Left lung (tissue), 10 donors: Measurements from ENCODE around the gene TTC17. TPM values are rescaled to one million over a fixed set of nuclear protein-coding genes. Genes with fewer than 3 reads are reported as not detected.

Experiments
- ATAC-seq: fragments of 200-7000 bp; cut with Tn5 transposase; one replicate; pipeline ENCODE4 v1.9.1; 2020; ENCODE audit warnings: moderate library complexity
- DNase-seq, 4 donors: peaks; one replicate each; pipeline ENCODE4 v3.0.0-alpha.2; 2013 to 2020
- H3K27ac ChIP-seq, 2 donors: fragments of 200-600 bp; sonication (generic) in 1 of 2; one replicate each; pipeline versions ENCODE4 v1.5.0 to v1.8.0; 2020 to 2021
- H3K27me3 ChIP-seq, 2 donors: fragments of 200-600 bp; sonication (generic) in 1 of 2; one replicate each; pipeline versions ENCODE4 v1.5.0 to v1.8.0; 2020 to 2021
- H3K36me3 ChIP-seq, 2 donors: fragments of 200-600 bp; sonication (generic) in 1 of 2; one replicate each; pipeline versions ENCODE4 v1.5.0 to v1.8.0; 2020 to 2021
- H3K4me1 ChIP-seq, 2 donors: fragments of 200-600 bp; one replicate each; pipeline ENCODE4 v1.8.0; 2021
- H3K4me3 ChIP-seq, 2 donors: fragments of 200-600 bp; sonication (generic) in 1 of 2; one replicate each; pipeline versions ENCODE4 v1.5.0 to v1.8.0; 2020 to 2021; ENCODE audit warnings: mild to moderate bottlenecking in 1 of 2
- H3K9me3 ChIP-seq, 2 donors: fragments of 200-600 bp; sonication (generic) in 1 of 2; one replicate each; pipeline versions ENCODE4 v1.5.0 to v1.8.0; 2020 to 2021
- intact Hi-C, 2 donors: fragments of 100-400 bp; cut with DNase I; formaldehyde crosslinking; loops; one replicate each; pipeline versions ENCODE4 v1.11.2 to v1.14.2; 2022
- polyA plus RNA-seq, 6 donors: library from polyadenylated mRNA; unstranded; fragments of 120-200 nt; gene quantifications; one replicate each; pipeline ENCODE4 v1.2.1, GENCODE V29; 2013; ENCODE audit not compliant: insufficient read length in 6 of 6
- total RNA-seq, 2 donors: library from RNA; stranded (reverse); fragmentation: NEBNext Ultra II Directional; extraction: Animal tissue kit (Norgen Biotek cat#: 25700); gene quantifications; one replicate each; pipeline ENCODE4 v1.2.1, GENCODE V29; 2021
- TF ChIP-seq, protein P1 (sequence below), 2 donors: fragments of 200-600 bp; sonication (generic) in 1 of 2; IDR thresholded peaks; one replicate each; pipeline versions ENCODE4 v1.5.0 to v1.8.0; 2021; ENCODE audit warnings: antibody characterized with exemption in 2 of 2
- donor health status: DM: no; HTN: yes; CAD: no.
- donor health status: DM: no; HTN: no; CAD: no.

The TTC17 gene
- total and polyA plus RNA-seq, 8 donors = 71.3 to 216 (median 169) TPM

DNA sequence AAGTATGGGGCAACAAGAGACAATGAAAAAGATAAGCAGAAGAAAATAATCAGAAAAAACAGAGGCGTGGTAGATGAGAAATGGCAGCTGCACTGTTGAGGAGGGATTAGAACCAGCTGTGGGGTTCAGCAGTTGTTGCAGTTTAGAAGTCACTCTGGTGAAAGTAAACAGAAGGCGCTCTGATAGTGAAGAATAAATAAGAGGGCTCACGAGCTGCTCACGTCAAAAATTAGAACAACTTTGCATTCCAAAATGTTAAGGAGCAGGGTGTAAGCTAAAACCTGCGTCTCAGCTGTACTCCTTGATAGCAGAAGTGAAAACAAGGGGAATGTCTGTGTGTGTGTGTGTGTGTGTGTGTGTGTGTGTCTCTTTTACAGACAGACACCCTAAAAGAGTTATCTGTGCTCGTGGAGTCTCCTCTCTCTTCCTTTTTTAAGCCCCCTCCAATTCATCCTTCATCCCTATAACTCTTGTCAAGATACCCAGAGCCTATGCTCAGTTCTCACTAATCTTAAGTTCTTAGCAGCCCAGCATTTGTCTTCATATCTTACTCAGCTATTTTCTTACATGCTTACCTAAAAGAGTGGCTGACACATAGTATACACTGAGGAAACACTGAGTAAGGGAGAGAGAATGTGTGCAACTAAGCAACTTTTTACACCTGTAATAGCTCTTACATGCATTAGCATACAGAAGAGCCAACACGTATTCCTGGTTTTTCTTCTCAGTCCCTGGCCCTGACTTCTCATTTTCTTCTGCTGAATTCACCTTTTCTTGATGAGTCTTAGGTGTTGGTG is 8.9 kb downstream of the TTC17 start:
- H3K9me3 ChIP-seq = no peaks in the 10 kb centered on the region
- TF ChIP-seq, protein P1, sequence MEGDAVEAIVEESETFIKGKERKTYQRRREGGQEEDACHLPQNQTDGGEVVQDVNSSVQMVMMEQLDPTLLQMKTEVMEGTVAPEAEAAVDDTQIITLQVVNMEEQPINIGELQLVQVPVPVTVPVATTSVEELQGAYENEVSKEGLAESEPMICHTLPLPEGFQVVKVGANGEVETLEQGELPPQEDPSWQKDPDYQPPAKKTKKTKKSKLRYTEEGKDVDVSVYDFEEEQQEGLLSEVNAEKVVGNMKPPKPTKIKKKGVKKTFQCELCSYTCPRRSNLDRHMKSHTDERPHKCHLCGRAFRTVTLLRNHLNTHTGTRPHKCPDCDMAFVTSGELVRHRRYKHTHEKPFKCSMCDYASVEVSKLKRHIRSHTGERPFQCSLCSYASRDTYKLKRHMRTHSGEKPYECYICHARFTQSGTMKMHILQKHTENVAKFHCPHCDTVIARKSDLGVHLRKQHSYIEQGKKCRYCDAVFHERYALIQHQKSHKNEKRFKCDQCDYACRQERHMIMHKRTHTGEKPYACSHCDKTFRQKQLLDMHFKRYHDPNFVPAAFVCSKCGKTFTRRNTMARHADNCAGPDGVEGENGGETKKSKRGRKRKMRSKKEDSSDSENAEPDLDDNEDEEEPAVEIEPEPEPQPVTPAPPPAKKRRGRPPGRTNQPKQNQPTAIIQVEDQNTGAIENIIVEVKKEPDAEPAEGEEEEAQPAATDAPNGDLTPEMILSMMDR (IDR thresholded peaks at IDR 0.05) = no peak
- H3K4me3 ChIP-seq = no peak overlapping the region
- no peak for DNase-seq
- intact Hi-C loops = no loop called here
- peaks cover 0 to 16% of the 10 kb centered on the region in 2 donors for H3K36me3 ChIP-seq
- peak overlapping the region in 1 of 2 donors; percentile 49 for H3K27ac ChIP-seq
- peak; percentile 93 for ATAC-seq
- no peaks in the 10 kb centered on the region for H3K27me3 ChIP-seq
- H3K4me1 ChIP-seq = peaks cover 7 to 27% of the 10 kb centered on the region in 2 donors

DNA sequence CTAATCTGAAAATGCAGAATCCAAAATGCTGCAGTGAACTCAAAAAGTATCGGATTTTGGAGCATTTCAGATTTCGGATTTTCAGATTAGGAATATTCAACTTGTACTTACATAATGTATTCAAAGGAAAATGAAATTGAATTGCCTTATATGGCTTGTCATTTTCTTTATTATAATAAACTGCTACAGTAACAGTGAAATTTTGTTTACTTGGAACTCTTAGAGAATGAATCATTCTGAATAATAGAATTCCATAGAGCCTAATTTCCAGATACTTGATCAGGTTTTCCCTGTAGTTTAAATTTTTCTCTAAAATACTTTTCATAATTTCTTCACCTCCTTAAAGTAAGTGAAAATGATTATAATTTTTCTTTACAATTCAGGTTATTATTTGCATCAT is 17.3 kb downstream of the TTC17 start:
- ATAC-seq (no peak), DNase-seq (no peak)
- Histone ChIP-seq H3K4me3 (no peak overlapping the region), H3K36me3 (peaks cover 0 to 26% of the 10 kb centered on the region in 2 donors), H3K27ac (no peak overlapping the region), H3K4me1 (peaks cover 3% of the 10 kb centered on the region in 2 donors), H3K27me3 (no peaks in the 10 kb centered on the region), H3K9me3 (no peaks in the 10 kb centered on the region)
- TF ChIP-seq, protein P1 (IDR thresholded peaks at IDR 0.05) = no peak
- intact Hi-C loops = no loop called here

DNA sequence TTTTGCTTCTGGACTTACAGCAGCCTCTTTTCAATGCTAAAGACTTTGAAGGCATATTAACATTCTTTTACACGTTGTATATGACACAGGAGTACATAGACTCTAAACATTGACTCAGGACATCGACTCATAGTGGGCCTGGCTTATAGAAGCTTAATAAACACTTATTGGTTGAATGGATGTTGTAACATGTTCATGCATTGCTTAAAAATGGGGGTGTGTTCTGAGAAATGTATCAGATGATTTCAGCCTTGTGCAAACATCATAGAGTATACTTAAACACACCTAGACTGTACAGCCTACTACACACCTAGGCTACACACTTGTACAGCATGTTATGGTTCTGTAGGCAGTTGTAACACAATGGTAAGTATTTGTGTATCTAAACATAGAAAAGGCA is 17.9 kb downstream of the TTC17 start:
- Histone ChIP-seq H3K27ac (no peak overlapping the region), H3K4me1 (peaks cover 3% of the 10 kb centered on the region in 2 donors), H3K9me3 (no peaks in the 10 kb centered on the region), H3K36me3 (peaks cover 0 to 24% of the 10 kb centered on the region in 2 donors), H3K27me3 (no peaks in the 10 kb centered on the region), H3K4me3 (no peak overlapping the region)
- TF ChIP-seq, protein P1 (IDR thresholded peaks at IDR 0.05) = no peak
- DNase-seq = no peak
- intact Hi-C loops = no loop called here
- ATAC-seq = peak; percentile 98

DNA sequence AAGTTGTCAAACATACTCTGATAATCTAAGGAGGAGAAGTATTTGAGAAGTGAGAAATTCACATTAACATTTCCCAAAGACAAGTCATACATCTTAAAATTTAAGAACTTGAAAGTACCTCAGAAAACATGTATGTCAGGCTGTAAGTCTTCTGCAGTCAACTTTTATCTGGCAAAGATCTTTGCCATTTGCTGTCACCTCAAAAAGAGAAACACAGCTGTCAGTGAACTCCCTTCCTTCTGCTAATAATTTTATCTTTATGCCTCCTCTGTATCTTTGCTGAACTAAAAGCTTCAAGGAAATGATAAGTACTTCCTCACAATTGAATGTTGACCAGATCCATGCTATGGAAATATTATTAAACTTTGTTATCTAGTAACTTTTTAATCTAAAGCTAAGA is 18.7 kb downstream of the TTC17 start:
- H3K36me3 ChIP-seq = peaks cover 0 to 22% of the 10 kb centered on the region in 2 donors
- H3K27me3 ChIP-seq = no peaks in the 10 kb centered on the region
- TF ChIP-seq, protein P1 (IDR thresholded peaks at IDR 0.05) = no peak
- no peak for ATAC-seq
- no peak overlapping the region for H3K27ac ChIP-seq
- no peak overlapping the region for H3K4me3 ChIP-seq
- no peaks in the 10 kb centered on the region for H3K9me3 ChIP-seq
- no peak for DNase-seq
- H3K4me1 ChIP-seq = peaks cover 3% of the 10 kb centered on the region in 2 donors
- intact Hi-C loops = no loop called here

DNA sequence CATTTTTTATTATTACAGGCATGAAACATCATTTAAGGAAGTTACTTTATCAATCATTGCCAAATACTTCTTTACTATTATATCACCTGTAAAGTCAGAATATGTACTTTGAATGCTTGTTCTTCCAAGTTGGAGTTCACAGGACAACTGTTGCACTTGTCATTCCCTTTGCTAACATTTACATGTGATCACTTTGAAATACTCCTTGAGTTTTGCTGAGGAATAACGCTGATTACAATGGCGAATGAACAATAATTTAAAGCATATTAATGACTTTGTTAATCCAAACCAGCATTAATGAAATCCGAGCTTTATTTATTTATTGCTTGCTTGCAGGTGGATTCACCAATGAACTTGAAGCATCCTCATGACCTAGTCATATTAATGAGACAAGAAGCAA is 20.2 kb downstream of the TTC17 start:
- TF ChIP-seq, protein P1 (IDR thresholded peaks at IDR 0.05) = no peak
- H3K27ac ChIP-seq = no peak overlapping the region
- ATAC-seq = no peak

More for the DNA sequence above, 20.2 kb downstream of the TTC17 start:
- no peaks in the 10 kb centered on the region for H3K9me3 ChIP-seq
- DNase-seq = no peak
- intact Hi-C loops = no loop called here
- peaks cover 0 to 29% of the 10 kb centered on the region in 2 donors for H3K36me3 ChIP-seq
- no peaks in the 10 kb centered on the region for H3K27me3 ChIP-seq
- H3K4me3 ChIP-seq = no peak overlapping the region
- peaks cover 3% of the 10 kb centered on the region in 2 donors for H3K4me1 ChIP-seq
